Osteoblast (primary cell): Measurements from ENCODE around the gene NEDD4L. TPM values are rescaled to one million over a fixed set of nuclear protein-coding genes. Genes with fewer than 3 reads are reported as not detected.

Experiments used
- DNase-seq: peaks from one replicate; pipeline ENCODE4 v3.0.0; 2011; ENCODE audit warnings: low spot score, mixed read lengths; ENCODE audit not compliant: insufficient read length; ENCODE audit errors: missing footprints
- H2AFZ ChIP-seq: 2 replicates; pipeline ENCODE4 v1.6.0; 2011; ENCODE audit warnings: mild to moderate bottlenecking, low read length
- H3K27ac ChIP-seq: 2 replicates; pipeline ENCODE4 v1.5.1; 2011; ENCODE audit warnings: mild to moderate bottlenecking, low read depth, low read length, moderate library complexity
- H3K27me3 ChIP-seq: 2 replicates; pipeline ENCODE4 v1.6.0; 2012; ENCODE audit warnings: mild to moderate bottlenecking, control low read depth, inconsistent platforms, low read length, moderate library complexity; ENCODE audit not compliant: insufficient read depth
- H3K36me3 ChIP-seq: 2 replicates; pipeline ENCODE4 v1.5.1; 2011; ENCODE audit warnings: mild to moderate bottlenecking, low read length, control low read depth, moderate library complexity; ENCODE audit not compliant: insufficient read depth
- H3K4me1 ChIP-seq: 2 replicates; pipeline ENCODE4 v1.5.1; 2011; ENCODE audit warnings: mild to moderate bottlenecking, low read length, control low read depth, moderate library complexity; ENCODE audit not compliant: insufficient read depth
- H3K4me2 ChIP-seq: 2 replicates; pipeline ENCODE4 v1.6.0; 2011; ENCODE audit warnings: mild to moderate bottlenecking, low read length; ENCODE audit not compliant: insufficient read depth
- H3K4me3 ChIP-seq: fragments of 200-600 bp; sonication (generic); 3 replicates; pipeline ENCODE4 v1.5.1; 2012; ENCODE audit warnings: mild to moderate bottlenecking, low read length, inconsistent platforms; ENCODE audit not compliant: insufficient read depth
- H3K79me2 ChIP-seq: 2 replicates; pipeline ENCODE4 v1.6.0; 2012; ENCODE audit warnings: mild to moderate bottlenecking, low read length, control low read depth, inconsistent platforms; ENCODE audit not compliant: insufficient read depth
- H3K9me3 ChIP-seq: 2 replicates; pipeline ENCODE4 v1.5.1; 2011; ENCODE audit warnings: low read depth, low read length, control low read depth
- H4K20me1 ChIP-seq: 2 replicates; pipeline ENCODE4 v1.6.0; 2012; ENCODE audit warnings: mild to moderate bottlenecking, low read length, control low read depth; ENCODE audit not compliant: insufficient read depth
- CTCF ChIP-seq: IDR thresholded peaks from 2 replicates; pipeline ENCODE4 v1.5.1; 2011; ENCODE audit warnings: mild to moderate bottlenecking, low read depth, low read length, moderate library complexity; ENCODE audit errors: extremely low read depth
- total RNA-seq: library from RNA; depleted of rRNA; stranded (reverse); fragments of >200 nt; gene quantifications from 2 replicates; pipeline ENCODE4 v1.2.3, GENCODE V29; 2012

The NEDD4L gene
- total RNA-seq, 1 donor, result 30.0 TPM

- DNase-seq, result no peak
- Histone ChIP-seq H3K9me3 (no peaks in the 10 kb centered on the region), H3K79me2 (peaks cover 12% of the 10 kb centered on the region), H3K4me3 (no peak overlapping the region), H3K27me3 (no peaks in the 10 kb centered on the region), H3K27ac (peak overlapping the region; percentile 28), H2AFZ (no peak overlapping the region), H4K20me1 (peaks cover 5% of the 10 kb centered on the region), H3K36me3 (no peaks in the 10 kb centered on the region), H3K4me2 (no peak overlapping the region), H3K4me1 (peaks cover 22% of the 10 kb centered on the region)
- TF ChIP-seq CTCF, result no peak
Measured at GRCh38 chr18:58291131-58291530, 247.1 kb downstream of the NEDD4L start.

- no peak overlapping the region for H2AFZ ChIP-seq
- H3K4me1 ChIP-seq, result peaks cover 24% of the 10 kb centered on the region
- no peak overlapping the region for H3K4me2 ChIP-seq
- peaks cover 5% of the 10 kb centered on the region for H4K20me1 ChIP-seq
- no peaks in the 10 kb centered on the region for H3K27me3 ChIP-seq
- H3K36me3 ChIP-seq, result no peaks in the 10 kb centered on the region
- no peak for TF ChIP-seq CTCF
- no peak overlapping the region for H3K27ac ChIP-seq
- no peak for DNase-seq
- no peak overlapping the region for H3K4me3 ChIP-seq
- no peaks in the 10 kb centered on the region for H3K9me3 ChIP-seq
- H3K79me2 ChIP-seq, result peaks cover 9% of the 10 kb centered on the region
Measured at GRCh38 chr18:58292638-58293037, 248.6 kb downstream of the NEDD4L start.

GRCh38 chr18:58297198-58297597 is 253.2 kb downstream of the NEDD4L start:
- peaks cover 3% of the 10 kb centered on the region for H3K79me2 ChIP-seq
- no peak for DNase-seq

More at GRCh38 chr18:58297198-58297597, 253.2 kb downstream of the NEDD4L start:
- Histone ChIP-seq H3K27ac (no peak overlapping the region), H2AFZ (no peak overlapping the region), H3K4me3 (no peak overlapping the region), H3K4me2 (no peak overlapping the region), H3K36me3 (no peaks in the 10 kb centered on the region), H3K4me1 (peaks cover 7% of the 10 kb centered on the region), H3K9me3 (no peaks in the 10 kb centered on the region), H4K20me1 (no peaks in the 10 kb centered on the region), H3K27me3 (no peaks in the 10 kb centered on the region)
- TF ChIP-seq CTCF, result no peak
